Central memory CD4-positive, alpha-beta T cell (primary cell): ENCODE results near the gene ATF7.
"Not testable (repeated sequence)": the region's sequence is repeated elsewhere in the genome, so short reads cannot be mapped to it uniquely, and the experiment has no call there.

Experiments
- DNase-seq: peaks from one replicate; pipeline ENCODE4 v3.0.0; 2022

The ATF7 gene

DNA sequence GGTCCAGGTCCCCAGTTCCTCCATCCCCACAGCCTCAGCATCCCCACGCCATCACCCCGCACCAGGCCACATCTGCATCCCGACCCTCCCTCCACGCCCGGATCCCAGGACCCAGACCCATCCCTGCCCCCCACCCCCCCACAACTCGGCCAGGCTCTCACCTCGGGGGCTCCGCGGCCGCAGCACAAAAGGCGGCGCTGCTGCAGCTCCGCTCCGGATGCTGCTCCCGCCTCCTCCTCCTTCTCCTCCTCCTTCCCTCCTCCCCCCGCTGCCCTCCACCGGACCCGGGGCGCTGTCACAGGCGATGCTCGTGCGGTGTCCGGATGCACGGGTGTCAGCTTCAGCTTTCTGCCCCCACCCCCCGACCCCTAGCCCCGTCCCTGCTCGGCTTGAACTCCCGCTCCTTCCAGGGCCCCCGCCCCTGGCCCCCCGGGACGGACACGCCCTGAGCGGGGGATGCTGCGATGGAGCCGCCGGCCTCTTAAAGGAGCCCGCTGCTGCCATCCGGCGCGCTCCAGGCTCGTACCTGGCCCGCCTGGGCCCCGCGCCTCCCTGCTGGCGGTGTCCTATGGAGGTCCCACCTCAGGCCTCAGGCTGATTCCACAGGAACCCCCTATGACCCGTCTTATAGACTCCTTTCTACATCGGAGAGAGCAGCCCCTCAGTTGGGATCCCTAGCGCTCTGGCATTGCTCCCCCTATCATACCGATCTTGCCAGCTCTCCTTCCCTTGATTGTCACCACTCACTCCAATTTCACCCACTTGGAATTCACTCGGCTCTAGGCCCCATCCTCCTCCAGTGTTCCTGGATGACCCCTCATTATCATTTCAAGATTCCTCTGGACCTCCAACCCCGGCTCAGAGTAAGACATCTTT is 126.7 kb downstream of the ATF7 start, which contains the start of gene MAP3K12:
Gene MAP3K12 (minus strand): TSS at position 193 of the 876 bp plus-strand sequence. CDS start 12,067 bp downstream, outside the sequence.
- DNase-seq: peak; percentile 63

DNA sequence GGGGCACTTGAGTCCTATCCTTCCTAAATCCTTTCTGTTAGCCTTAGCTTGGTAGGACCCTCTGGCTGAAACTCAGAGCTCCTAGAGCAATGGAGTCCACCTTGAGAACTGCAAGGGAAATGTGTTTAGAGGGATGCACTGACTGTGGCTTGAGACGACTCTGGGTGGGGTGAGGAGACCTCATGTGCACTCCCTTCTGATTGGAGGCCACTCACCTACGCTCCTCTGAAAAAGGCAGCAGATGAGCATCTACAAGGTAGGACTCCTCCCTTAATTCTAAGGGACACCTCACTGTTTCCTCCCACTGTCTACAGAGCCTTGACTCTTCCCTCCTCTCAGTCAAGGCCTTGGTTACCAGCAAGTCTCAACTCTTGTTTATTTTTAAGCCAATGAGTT is 127.9 kb downstream of the ATF7 start:
- no peak for DNase-seq

DNA sequence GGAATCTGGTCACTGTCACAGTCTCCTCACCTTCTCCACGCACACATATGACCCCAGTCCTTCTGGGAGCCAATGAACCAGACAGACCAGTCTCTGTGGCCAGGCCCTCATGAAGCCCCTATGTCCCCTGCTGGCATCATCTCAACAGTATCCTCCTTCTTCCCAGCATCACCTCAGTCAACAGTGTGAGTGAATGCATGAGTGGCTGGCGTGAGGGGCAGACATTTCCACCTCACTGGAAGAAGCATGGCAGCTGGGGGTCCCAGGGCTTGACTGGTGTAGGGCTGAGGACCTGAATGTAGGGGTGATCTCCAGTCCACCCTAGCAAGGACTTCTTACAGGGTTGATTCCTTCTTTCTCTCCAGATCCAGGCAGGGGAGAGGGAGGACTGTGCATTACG is 128.7 kb downstream of the ATF7 start:
- DNase-seq: no peak

DNA sequence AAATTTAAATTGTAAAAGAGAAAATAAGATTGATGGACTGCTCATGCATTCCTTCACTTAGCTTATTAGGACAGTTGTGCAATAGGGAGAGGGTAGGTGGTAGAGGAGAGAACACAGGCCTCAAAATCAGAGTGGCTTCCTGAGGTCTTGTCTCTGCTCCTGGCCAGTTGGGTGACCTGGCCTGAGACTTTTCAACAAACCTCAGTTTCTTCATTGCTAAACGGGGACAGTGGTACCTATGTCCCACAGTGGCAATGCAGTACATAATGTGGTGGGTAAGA is 129.5 kb downstream of the ATF7 start:
- DNase-seq: no peak

DNA sequence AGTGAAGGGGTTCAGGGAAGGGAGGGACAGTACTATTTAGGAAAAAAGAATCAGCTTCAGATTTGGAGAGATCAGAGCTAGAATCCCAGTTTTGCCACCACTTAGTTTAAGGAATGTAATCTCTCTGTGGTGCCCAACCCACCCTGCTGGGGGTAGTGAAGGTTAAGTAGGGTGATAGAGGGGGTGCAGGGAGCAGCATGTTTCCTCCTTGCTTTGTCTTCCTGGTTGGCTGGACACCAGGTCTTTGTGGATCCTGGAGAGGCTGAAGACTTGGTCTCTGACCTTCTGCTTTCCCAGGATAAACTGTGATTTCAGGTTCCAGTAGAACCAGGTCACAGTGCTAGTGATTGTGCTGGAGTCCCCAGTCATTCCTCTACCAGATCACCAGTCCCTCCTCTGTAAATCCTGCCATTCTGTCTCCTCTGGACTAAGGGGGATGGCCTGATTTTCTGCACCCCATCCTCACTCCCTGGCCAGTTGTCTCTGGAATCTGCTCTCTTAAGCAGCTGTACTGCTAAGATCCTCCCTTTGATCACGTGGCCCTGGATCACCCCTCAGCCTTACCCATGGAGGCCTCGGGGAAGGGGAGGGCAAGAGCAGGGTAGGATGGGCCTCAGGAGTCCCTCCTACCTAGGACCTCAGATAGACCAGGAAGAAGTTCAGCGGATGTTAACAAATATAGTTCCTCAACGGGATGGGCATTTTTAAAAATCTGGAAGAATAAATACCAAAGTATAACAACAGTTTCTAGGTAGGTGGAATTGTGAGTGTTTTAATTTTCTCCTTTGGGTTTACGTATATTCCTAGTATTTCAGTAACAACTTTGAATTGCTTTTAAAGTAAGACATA is 130.1 kb downstream of the ATF7 start:
- DNase-seq: no peak

DNA sequence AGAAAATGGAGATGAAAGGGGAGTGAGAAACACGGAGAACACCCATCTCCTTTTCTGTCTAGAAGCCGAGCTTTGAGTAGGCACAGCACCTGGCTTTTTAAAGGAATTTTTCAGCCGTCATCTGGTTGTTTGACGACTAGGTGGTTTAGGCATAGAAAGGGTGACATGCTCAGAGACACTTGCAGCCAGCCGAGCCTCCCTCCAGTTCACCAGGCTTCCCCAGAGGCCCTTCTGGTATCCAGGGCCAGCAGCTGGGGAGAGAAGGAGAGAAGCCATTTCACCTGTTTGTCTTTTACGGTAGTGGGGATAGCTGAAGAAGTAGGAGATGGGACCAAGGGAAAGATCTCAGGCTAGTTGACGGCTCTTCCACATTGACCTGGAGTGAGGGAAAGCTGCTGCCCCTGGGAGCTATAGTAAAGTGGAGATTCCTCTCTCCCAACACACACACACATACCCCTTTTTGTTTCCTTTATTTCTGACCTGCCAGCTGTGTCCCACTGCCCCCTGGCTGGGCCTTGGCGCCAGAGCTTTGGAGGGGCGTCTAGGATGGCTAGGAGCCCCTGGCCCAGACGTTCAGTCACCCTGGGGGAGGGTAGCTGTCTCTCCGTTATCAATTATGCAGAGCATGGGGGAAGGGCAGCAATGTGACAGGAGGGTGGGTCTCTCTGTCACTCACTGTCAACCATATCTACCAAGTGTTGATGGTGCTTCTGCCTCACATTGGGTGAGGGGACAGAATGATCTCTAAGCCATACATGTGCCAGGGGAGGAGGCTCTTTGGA is 132.4 kb downstream of the ATF7 start:
- no peak for DNase-seq

DNA sequence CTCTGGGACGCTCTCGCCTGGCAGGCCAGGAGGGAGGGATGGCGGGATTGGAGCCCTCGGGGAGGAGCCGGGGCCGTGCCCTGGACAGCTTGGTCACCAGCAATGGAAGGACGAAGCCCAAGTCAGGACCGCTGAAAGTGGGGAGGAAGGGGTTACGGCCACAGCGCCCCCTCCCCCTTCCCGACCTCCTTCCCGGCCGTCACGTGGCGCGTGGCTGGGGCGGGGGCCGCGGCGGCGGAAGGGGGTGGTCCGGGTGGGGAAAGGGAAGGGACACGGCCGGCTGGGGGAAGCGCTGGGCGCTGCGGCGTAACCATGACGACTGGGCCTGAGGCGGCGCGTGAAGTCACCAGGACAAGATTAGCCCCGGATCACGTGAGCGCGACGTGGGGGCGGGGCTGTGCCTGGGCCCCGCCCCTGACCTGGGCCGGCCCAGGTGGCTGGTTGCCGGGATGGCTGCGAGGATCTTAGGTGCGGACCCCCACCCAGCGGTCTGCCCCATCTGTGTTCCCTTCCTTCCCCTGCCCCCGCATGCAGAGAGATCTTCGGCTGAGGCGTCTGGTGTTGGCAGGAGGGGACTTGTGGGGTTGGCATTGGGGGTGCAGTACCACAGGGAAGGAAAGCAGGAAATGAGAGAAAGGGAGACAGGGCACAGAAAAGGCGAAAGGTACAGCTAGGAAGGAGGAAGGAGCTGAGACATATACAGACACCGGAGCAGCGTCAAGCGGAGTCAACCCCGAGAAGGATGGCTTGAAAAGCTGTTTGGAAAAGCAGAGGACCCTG is 133.2 kb downstream of the ATF7 start:
- DNase-seq: peak; percentile 80

DNA sequence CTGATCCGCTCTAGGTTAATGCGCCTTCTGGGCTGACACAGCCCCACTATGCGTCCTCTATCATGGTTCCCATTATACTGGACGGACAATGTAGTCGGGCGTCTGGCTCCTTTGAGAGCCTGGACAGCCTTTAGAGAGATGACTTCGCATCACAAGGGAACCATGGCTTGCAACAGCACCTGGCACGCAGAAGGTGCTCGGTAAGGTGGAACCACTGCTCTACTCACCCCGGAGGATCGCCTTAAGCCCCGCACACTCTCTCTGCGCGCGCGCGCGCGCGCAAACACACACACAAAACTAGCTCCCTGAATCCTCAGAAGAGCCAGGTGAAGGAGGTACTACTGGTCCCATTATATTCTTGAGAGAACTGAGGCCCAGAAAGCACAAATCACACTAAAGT is 134.0 kb downstream of the ATF7 start:
- DNase-seq: no peak

DNA sequence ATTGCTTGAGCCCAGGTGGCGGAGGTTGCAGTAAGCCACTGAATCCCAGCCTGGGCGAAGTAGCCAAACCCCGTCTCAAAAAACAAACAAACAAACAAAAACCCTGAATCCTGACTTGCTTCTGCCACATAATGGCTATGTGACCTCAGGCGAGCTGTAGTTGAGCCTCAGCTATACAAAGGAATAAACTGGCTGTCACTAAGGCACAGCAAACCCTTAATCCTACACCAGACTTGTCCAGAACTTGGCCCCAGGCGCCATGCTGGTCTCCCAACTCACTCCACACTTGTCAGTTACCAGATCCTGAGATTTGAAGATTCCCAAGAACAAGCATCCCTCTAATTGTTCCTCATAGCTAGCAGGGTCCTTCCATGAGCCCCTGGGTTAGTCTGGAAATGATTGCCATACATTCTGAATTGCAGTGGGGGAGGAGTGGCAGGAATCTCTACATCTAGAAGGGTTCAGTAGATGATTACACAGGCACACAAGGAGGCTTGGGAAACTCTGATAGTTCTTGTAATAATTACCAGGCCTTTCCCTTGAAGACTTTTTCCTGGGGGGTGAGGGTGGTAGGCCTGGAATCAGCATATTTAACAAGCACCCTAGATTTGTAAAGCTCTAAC is 136.8 kb downstream of the ATF7 start:
- no peak for DNase-seq

DNA sequence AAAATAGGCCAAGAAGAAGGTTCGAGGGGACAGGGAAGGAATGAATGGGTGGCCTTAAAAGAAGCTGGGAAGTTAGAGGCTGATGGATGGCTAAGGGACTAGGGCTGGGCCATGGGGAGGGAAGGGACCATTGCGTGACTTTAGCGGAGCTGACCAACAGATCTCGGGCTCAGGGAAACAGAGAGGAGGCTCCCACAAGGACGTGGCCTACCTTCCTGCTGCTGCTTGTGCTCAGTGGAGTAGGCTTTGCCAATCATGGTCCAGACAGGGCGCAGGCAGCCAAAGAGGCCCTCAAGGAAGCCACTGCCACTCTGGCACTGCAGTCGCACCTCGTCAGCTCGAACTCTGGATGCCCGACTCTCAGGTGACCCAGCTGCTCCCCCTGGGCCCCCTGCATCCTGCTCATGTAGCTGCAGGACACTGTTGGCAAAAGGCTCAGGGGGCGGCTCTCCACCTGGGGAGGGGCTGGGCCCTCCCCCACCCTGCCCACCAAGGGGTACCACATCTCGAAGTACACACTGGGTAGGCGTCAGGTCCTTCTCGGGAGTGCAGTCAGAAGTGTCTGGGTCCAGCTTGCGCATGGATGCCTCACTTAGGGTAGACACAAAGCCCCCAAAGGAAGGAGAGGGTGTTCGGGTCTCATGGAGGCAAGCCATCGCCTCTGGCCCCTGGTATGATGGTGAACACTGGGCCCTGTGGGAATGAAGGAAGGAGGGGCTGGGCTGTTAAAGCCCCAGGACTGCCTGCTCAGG is 139.3 kb downstream of the ATF7 start:
- no peak for DNase-seq

DNA sequence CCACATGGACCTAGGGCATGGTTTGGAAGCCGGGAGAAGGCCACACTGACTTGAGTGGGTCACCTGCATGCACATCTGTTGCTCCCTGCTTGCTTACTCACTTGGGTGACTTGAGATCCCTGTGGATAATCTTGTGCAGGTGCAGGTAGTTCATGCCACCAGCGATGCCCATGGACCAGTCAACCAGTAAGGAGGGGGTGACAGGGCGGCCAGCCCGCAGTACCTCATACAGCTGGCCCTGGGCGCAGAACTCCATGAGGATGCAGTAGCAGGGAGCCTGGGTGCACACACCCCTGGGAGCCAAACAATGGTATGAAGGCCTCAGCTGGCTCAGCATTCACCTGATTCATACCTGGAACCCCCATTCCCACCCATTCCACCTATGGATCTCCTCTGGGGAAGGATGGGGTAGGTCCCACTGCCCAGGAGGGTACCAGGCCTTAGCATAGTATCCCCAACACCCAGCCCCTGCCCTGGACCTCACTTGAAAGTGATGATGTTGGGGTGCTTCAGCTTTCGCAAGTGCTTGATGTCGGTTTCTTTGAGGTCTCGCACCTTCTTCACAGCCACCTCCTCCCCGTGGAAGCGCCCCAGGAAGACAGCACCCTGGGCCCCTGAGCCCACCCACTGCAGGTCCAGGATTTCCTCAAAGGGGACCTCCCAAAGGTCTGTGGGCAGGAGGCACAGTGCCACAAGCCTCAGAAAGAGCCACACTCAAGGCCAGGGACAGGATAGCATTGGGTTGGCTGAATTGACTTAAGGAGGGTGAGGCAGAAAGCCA is 140.0 kb downstream of the ATF7 start:
- DNase-seq: no peak

DNA sequence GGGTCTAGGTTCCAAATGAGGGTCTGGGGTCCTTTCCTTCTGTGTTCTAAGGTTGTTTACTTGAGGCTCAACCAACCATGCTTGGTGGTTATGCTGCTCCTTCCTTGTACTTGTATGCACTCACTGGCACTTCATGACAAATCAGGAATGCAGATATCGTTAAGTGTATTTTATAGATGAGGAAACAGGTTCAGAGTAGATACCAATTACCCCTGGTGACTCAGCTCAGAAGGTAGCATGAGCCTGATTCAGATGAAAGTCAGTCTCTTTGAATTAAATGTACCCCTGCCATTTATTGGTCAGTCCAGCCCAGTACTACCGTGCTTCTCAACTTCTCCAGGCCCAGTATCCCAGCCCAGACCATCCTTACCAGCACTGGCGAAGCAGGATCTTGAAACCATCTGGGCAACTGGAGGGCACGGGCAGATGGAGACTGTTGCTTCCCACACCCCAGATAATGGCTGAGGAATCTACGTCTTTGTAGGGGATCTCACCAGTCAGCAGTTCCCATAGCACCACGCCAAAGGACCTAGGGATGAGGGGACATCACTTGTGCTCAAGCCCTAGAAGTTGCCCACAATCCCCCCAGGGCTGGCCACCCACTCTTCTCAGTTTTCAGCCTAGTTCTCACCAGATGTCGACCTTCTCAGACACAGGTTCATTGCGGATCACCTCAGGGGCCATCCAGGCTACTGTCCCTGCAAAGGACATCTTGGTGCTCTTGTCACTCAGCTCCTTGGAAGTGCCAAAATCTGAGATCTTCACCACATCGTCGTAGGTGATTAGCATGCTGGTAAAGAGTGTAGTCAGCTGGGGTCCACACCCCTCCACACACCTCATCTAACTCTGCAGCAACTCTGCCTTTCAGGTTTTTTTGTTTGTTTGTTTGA is 141.3 kb downstream of the ATF7 start:
- no peak for DNase-seq

DNA sequence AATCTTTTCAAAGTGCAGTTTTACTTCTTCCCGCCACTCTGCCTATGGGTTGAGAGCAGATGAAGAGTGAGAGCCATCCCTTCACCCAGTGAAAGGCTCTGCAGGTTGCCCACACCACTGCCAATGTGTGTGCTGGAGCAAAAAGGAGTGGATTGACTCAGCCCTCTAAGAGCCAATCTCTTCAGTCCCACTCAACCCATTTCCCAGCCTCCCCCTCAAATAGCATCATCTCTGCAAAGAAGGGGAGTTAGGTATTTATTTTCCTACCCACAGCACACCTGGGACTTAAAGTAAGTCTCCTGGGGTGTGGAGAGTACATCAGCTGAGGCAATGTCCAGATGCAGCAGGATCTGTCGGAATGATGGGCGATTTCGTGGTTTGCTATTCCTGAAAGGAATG is 142.2 kb downstream of the ATF7 start:
- DNase-seq: no peak

DNA sequence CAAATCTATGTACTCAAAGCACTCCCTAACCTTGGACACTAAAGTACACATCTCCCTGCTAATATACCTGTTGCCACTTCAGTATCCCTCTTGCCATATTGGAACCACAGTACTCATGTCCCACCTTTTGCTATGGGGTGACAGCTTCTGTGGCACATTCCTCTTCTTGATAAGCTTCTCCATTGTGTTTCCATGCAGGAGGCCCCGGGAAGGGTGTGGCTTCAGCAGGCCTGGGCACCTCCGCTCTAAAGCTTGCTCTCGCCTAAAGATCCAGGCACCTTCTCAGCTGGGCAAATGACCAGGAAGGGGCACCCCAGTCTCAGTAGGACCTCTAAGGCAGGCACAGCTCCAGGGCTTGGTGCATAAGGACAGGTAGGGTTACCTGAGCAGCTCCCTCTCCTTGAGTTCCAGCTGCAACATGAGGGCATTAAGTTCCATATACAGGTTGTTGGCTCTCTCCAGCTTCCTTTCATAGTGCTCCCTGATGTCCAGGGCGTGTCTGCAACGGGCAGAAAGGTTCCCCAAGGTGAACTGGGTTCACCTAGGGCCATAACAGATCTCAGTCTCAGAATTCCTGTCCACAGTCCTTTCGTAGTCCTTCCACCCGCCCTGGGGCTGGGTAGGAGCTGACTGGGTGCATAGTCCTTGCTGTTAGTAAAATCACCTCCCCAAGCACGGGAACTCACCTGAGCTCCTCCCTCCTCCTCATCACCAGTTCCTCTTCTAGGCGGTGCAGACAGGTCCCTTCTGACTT is 142.8 kb downstream of the ATF7 start:
- no peak for DNase-seq

DNA sequence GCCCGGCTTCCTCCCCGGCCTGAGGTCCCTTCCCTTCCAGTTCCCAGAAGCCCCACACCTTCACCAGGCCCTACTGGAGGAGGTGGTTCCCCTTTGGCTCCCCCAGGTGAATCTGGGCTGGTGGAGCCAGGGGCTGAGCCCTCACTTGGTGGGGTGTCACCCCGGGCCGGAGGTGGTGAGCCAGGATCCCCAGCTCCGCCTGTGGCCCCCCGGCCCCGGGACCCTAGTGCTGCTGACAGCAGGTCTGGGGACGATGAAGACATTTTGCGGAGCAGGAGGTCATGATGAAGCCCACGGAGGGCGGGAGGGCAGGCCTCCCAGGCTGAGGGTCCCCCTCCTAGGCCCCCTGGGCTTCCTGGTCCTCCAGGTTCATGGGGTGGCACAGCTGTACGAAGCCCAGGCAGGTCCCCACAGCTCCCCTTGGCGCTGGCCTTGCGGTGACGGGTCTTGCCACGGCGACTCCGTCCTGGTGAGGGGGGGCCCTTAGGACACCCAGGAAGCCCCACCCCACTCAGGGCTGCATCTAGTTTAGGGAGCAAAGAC is 143.5 kb downstream of the ATF7 start:
- no peak for DNase-seq

DNA sequence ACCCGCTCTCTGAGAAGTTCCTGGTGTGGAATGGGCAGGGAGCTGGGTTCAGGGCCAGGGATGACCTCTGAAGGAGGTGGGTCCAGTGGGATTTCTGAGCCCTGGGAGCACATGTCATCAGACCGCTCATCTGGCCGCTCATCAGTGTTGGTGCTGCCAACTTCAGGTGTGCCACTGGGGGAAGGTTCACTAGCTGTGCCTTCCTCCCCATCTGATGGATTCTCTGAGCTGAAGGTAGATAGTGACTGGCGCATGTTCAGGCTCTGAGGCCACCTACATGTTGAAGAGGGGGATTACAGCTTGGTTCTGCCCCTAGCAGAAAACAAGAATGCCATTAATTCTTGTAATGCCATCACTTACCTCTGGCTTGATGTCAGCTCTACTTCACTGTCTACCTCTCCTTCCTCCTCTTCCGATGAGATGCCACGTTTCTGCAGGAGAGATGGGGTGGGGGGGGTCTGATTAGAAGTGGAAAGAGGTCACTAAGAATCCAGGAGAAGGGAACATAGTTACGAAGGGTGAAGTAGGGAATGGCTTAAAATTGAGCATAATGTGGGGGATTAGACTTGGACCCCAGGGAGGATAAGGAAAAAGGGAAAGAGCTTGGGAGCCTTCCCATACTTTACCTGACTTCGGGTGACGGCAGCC is 144.1 kb downstream of the ATF7 start:
- no peak for DNase-seq

DNA sequence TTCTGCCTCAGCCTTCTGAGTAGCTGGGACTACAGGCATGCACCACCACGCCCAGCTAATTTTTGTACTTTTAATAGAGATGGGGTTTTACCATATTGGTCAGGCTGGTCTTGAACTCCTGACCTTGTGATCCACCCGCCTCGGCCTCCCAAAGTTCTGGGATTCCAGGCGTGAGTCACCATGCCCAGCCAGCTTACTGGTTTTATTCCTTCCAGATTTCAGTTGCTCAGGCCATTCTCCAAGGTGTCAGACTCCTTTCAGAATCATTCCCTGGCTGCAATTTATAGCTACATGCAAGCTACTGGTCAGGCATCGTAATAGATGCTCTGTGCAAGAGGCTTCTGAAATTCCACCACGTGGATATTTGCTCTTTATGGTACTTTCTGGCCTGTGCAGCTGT is 144.7 kb downstream of the ATF7 start:
- not testable (repeated sequence) for DNase-seq
